ENCODE results near the gene WFDC1.

DNA sequence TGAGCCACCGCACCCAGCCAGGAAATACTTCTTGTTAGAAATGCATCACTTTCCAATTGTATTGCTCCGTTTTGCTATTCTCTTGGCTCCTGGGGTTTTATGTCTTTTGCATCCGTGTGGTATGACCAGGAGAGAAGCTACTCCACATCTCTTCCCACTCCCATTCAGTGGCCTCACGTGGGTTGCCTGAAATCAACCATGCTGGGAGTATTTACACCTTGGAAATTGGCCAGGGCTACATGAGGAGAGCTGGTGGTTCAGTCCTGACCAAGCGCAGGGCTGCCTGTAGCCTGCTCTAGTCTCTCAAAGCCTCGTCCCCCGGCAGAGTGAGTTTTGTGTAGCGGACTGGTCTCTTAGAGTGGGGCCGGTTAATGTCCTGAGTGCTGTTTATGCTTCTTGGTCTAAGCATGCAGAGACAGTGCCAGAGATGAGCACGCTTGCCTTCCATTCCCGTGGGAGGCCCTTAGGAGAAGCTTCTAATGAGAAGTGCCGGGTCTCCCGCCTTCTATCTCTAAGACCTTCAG, 3.8 kb downstream of the WFDC1 start:
- TF ChIP-seq, protein P1, sequence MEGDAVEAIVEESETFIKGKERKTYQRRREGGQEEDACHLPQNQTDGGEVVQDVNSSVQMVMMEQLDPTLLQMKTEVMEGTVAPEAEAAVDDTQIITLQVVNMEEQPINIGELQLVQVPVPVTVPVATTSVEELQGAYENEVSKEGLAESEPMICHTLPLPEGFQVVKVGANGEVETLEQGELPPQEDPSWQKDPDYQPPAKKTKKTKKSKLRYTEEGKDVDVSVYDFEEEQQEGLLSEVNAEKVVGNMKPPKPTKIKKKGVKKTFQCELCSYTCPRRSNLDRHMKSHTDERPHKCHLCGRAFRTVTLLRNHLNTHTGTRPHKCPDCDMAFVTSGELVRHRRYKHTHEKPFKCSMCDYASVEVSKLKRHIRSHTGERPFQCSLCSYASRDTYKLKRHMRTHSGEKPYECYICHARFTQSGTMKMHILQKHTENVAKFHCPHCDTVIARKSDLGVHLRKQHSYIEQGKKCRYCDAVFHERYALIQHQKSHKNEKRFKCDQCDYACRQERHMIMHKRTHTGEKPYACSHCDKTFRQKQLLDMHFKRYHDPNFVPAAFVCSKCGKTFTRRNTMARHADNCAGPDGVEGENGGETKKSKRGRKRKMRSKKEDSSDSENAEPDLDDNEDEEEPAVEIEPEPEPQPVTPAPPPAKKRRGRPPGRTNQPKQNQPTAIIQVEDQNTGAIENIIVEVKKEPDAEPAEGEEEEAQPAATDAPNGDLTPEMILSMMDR (conservative IDR thresholded peaks at IDR 0.05; ENCODE audit: low read length), result no peak
- no peak for TF ChIP-seq EZH2phosphoT487 (IDR thresholded peaks at IDR 0.05; ENCODE audit: borderline replicate concordance)
